Liver (tissue), 9 donors: Measurements from ENCODE around the gene PIP4K2A. TPM values are rescaled to one million over a fixed set of nuclear protein-coding genes. Genes with fewer than 3 reads are reported as not detected.

Source experiments
- DNase-seq: peaks from one replicate; pipeline ENCODE4 v3.0.0-alpha.2; 2017; ENCODE audit warnings: low spot score
- H3K27ac ChIP-seq, 2 donors: one replicate each; pipeline ENCODE4 v1.7.0; 2013; ENCODE audit warnings: inconsistent platforms in 2 of 2, low read length in 2 of 2, control low read depth in 1 of 2, low read depth in 1 of 2, mild to moderate bottlenecking in 1 of 2
- H3K27me3 ChIP-seq, 4 donors: one replicate each; pipeline versions ENCODE4 v1.6.1 to v1.7.0; 2013; ENCODE audit warnings: low read length in 3 of 4, inconsistent platforms in 1 of 4, mild to moderate bottlenecking in 1 of 4, moderate library complexity in 1 of 4; ENCODE audit not compliant: control insufficient read depth in 4 of 4, insufficient read depth in 4 of 4
- H3K36me3 ChIP-seq, 4 donors: one replicate each; pipeline versions ENCODE4 v1.6.1 to v1.7.0; 2013; ENCODE audit warnings: low read length in 3 of 4, mild to moderate bottlenecking in 3 of 4, low read depth in 1 of 4, moderate library complexity in 1 of 4; ENCODE audit not compliant: control insufficient read depth in 4 of 4, insufficient read depth in 3 of 4
- H3K4me1 ChIP-seq, 4 donors: one replicate each; pipeline versions ENCODE4 v1.6.1 to v1.7.0; 2013; ENCODE audit warnings: low read length in 3 of 4, mild to moderate bottlenecking in 3 of 4, moderate library complexity in 1 of 4; ENCODE audit not compliant: control insufficient read depth in 4 of 4, insufficient read depth in 4 of 4
- H3K4me3 ChIP-seq, 3 donors: one replicate each; pipeline versions ENCODE4 v1.6.1 to v1.7.0; 2013; ENCODE audit warnings: low read length in 3 of 3, control low read depth in 1 of 3, low read depth in 1 of 3, mild to moderate bottlenecking in 1 of 3
- H3K9ac ChIP-seq, 2 donors: one replicate each; pipeline ENCODE4 v1.7.0; 2013; ENCODE audit warnings: low read length in 2 of 2, mild to moderate bottlenecking in 2 of 2, moderate library complexity in 2 of 2, control low read depth in 1 of 2, low read depth in 1 of 2
- H3K9me3 ChIP-seq, 4 donors: one replicate each; pipeline versions ENCODE4 v1.6.1 to v1.7.0; 2013; ENCODE audit warnings: low read length in 3 of 4; ENCODE audit not compliant: control insufficient read depth in 4 of 4
- FOXA2 ChIP-seq: IDR thresholded peaks from 2 replicates; pipeline ENCODE4 v1.6.1; 2016; ENCODE audit warnings: antibody characterized with exemption
- GABPA ChIP-seq, 2 donors: IDR thresholded peaks in 1 of 2; conservative IDR thresholded peaks in 1 of 2; 2 replicates each; pipeline ENCODE4 v1.6.1; 2016; ENCODE audit warnings: antibody characterized with exemption in 2 of 2, mild to moderate bottlenecking in 1 of 2, moderate library complexity in 1 of 2
- HNF4A ChIP-seq, 2 donors: conservative IDR thresholded peaks; 2 replicates each; pipeline ENCODE4 v1.6.1; 2016; ENCODE audit warnings: antibody characterized with exemption in 2 of 2, mild to moderate bottlenecking in 2 of 2
- HNF4G ChIP-seq: IDR thresholded peaks from 2 replicates; pipeline ENCODE4 v1.6.1; 2016; ENCODE audit warnings: antibody characterized with exemption
- NR2F2 ChIP-seq: IDR thresholded peaks from 2 replicates; pipeline ENCODE4 v1.6.1; 2016; ENCODE audit warnings: antibody characterized with exemption
- RAD21 ChIP-seq, 2 donors: IDR thresholded peaks; 2 replicates each; pipeline ENCODE4 v1.6.1; 2016; ENCODE audit warnings: antibody characterized with exemption in 2 of 2, mild to moderate bottlenecking in 2 of 2
- SP1 ChIP-seq: IDR thresholded peaks from 2 replicates; pipeline ENCODE4 v1.6.1; 2018; ENCODE audit warnings: antibody characterized with exemption, mild to moderate bottlenecking
- TAF1 ChIP-seq: conservative IDR thresholded peaks from 2 replicates; pipeline ENCODE4 v1.6.1; 2016; ENCODE audit warnings: antibody characterized with exemption, mild to moderate bottlenecking
- WGBS: extraction: QIAGEN DNeasy Blood & Tissue Kit; methylation state at CpG from one replicate; pipeline ENCODE4 v1.1.7; 2013; 5-methylcytosine and 5-hydroxymethylcytosine counted together
- polyA plus RNA-seq, 2 donors: library from polyadenylated mRNA; stranded (reverse) in 1 of 2; unstranded in 1 of 2; fragments of 200-250 nt in 1 of 2; fragments of >200 nt in 1 of 2; fragmentation: Nextera tagmentation in 1 of 2; extraction: Ambion mirVana in 1 of 2; gene quantifications; one replicate each; pipeline versions ENCODE4 v1.2.1 to v1.2.3, GENCODE V29; 2013 to 2015
- total RNA-seq, 2 donors: library from RNA; depleted of rRNA; stranded (reverse); fragments of >200 nt; gene quantifications; one replicate each; pipeline ENCODE4 v1.2.3, GENCODE V29; 2014
- TF ChIP-seq, protein P1 (sequence below): IDR thresholded peaks from 2 replicates; pipeline ENCODE4 v1.6.1; 2016; ENCODE audit warnings: antibody characterized with exemption
- donor health status: healthy.
- donor health status: healthy.
- donor health status: healthy.
- donor health status: healthy.
- donor health status: healthy.

The PIP4K2A gene
- total and polyA plus RNA-seq, 4 donors: 6.4 to 53.7 (median 8.6) TPM

DNA sequence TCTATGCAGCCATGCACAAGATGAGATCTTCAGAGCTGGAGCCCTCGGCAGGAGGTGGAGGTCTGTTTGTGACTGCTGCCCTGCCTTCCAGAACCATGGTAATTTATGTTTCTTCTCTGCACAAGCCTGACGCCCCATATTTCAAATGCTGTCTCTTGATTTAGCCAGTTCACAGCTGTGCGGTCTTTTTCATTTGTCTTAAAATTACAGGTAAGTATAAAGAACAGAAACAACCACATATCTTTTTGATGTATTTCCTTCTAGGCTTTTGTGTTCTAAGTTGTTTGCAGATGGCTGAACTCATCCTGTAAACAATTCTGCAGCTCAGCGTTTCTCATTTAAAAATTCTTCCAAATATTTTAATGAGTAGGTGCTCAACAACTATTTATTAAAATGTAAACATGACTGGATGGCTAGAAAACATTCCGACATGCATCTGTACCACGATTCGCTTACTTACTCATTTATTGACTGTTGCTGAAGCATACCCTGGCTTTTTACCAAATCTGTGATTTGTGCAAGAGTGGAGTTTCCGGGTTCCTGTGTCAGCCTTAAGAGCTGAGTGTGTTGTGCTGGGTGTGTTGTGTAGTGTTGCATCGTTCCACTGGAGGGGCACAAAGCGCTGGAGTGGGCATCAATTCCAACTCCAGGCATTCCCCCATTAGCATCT is 58.9 kb downstream of the PIP4K2A start:
- H3K9me3 ChIP-seq: no peaks in the 10 kb centered on the region
- H3K27me3 ChIP-seq: no peaks in the 10 kb centered on the region
- H3K36me3 ChIP-seq: peaks cover 0 to 2% (median 0%) of the 10 kb centered on the region in 4 donors
- no peak for TF ChIP-seq TAF1
- TF ChIP-seq RAD21 (IDR thresholded peaks at IDR 0.05): peak in 1 of 2 donors; percentile 51
- TF ChIP-seq GABPA (IDR thresholded peaks at IDR 0.05 in 1 of 2, conservative IDR thresholded peaks at IDR 0.05 in 1 of 2): no peak
- no peak overlapping the region for H3K4me3 ChIP-seq
- 41% methylated on average over 10 of the region's 10 CpGs for WGBS
- no peak overlapping the region for H3K27ac ChIP-seq
- no peak for DNase-seq
- no peak overlapping the region for H3K9ac ChIP-seq
- peaks cover 0 to 10% (median 5%) of the 10 kb centered on the region in 4 donors for H3K4me1 ChIP-seq

GRCh38 chr10:22652988-22653481 is 61.3 kb downstream of the PIP4K2A start:
- peaks cover 0 to 10% (median 5%) of the 10 kb centered on the region in 4 donors for H3K4me1 ChIP-seq

GRCh38 chr10:22651276-22651980 is 63.0 kb downstream of the PIP4K2A start:
- 75% methylated on average over 12 of the region's 12 CpGs for WGBS
- H3K9ac ChIP-seq: no peak overlapping the region
- H3K4me1 ChIP-seq: peaks cover 0 to 12% (median 7%) of the 10 kb centered on the region in 4 donors
- peaks cover 0 to 2% (median 0%) of the 10 kb centered on the region in 4 donors for H3K36me3 ChIP-seq
- H3K9me3 ChIP-seq: no peaks in the 10 kb centered on the region
- TF ChIP-seq NR2F2 (peak; percentile 9), HNF4A (conservative IDR thresholded peaks at IDR 0.05) (peak in 1 of 2 donors; percentile 11)
- TF ChIP-seq, protein P1, sequence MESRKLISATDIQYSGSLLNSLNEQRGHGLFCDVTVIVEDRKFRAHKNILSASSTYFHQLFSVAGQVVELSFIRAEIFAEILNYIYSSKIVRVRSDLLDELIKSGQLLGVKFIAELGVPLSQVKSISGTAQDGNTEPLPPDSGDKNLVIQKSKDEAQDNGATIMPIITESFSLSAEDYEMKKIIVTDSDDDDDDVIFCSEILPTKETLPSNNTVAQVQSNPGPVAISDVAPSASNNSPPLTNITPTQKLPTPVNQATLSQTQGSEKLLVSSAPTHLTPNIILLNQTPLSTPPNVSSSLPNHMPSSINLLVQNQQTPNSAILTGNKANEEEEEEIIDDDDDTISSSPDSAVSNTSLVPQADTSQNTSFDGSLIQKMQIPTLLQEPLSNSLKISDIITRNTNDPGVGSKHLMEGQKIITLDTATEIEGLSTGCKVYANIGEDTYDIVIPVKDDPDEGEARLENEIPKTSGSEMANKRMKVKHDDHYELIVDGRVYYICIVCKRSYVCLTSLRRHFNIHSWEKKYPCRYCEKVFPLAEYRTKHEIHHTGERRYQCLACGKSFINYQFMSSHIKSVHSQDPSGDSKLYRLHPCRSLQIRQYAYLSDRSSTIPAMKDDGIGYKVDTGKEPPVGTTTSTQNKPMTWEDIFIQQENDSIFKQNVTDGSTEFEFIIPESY: no peak
- no peaks in the 10 kb centered on the region for H3K27me3 ChIP-seq
- H3K4me3 ChIP-seq: no peak overlapping the region
- DNase-seq: no peak
- no peak overlapping the region for H3K27ac ChIP-seq

More at GRCh38 chr10:22652988-22653481, 61.3 kb downstream of the PIP4K2A start:
- no peak overlapping the region for H3K4me3 ChIP-seq
- no peak overlapping the region for H3K27ac ChIP-seq
- DNase-seq: no peak
- TF ChIP-seq SP1 (no peak), GABPA (IDR thresholded peaks at IDR 0.05 in 1 of 2, conservative IDR thresholded peaks at IDR 0.05 in 1 of 2) (no peak), HNF4G (no peak), FOXA2 (no peak), TAF1 (no peak), HNF4A (conservative IDR thresholded peaks at IDR 0.05) (no peak)
- TF ChIP-seq, protein P1: no peak
- no peak overlapping the region for H3K9ac ChIP-seq
- H3K36me3 ChIP-seq: peaks cover 0 to 2% (median 0%) of the 10 kb centered on the region in 4 donors
- no peaks in the 10 kb centered on the region for H3K27me3 ChIP-seq
- no peaks in the 10 kb centered on the region for H3K9me3 ChIP-seq
- 81% methylated on average over 6 of the region's 6 CpGs for WGBS
